PC-3 (cell line): ENCODE data around the gene FUT2. TPM values are rescaled to one million over a fixed set of nuclear protein-coding genes. Genes with fewer than 3 reads are reported as not detected.

Experiments used
- ATAC-seq: fragments of 200-7000 bp; cut with Tn5 transposase; 2 replicates; pipeline ENCODE4 v1.9.1; 2020; ENCODE audit warnings: mild to moderate bottlenecking, moderate library complexity
- BruUV-seq: library from RNA; stranded (reverse); fragments of 400-500 nt; replicated peaks from 2 replicates; lab custom pipeline; 2021; lab: Mats Ljungman, UMichigan
- CTCF ChIA-PET: fragments of 300-600 bp; sonication (Branson Sonifier 250); formaldehyde crosslinking; loops from one replicate; lab custom pipeline; 2022; ENCODE audit warnings: antibody characterized with exemption; lab: Charles Lee
- POLR2A ChIA-PET: fragments of 300-600 bp; sonication (Branson Sonifier 250); formaldehyde crosslinking; loops from one replicate; lab custom pipeline; 2022; ENCODE audit warnings: antibody characterized with exemption; ENCODE audit not compliant: unreplicated experiment; lab: Charles Lee
- DNase-seq: peaks from one replicate; pipeline ENCODE4 v3.0.0-alpha.2; 2015
- H2AFZ ChIP-seq: fragments of 300-600 bp; sonication (generic); 2 replicates; pipeline ENCODE4 v1.6.0; 2016; ENCODE audit warnings: antibody characterized with exemption, low read length
- H3F3A ChIP-seq: fragments of 300-600 bp; sonication (generic); one replicate; pipeline ENCODE4 v1.6.0; 2017; ENCODE audit warnings: antibody characterized with exemption, low read length, control low read depth, mild to moderate bottlenecking; ENCODE audit not compliant: unreplicated experiment
- H3K27ac ChIP-seq: fragments of 300-600 bp; sonication (generic); 2 replicates; pipeline ENCODE4 v1.5.1; 2016; ENCODE audit warnings: mild to moderate bottlenecking, low read length
- H3K27me3 ChIP-seq: fragments of 300-600 bp; sonication (generic); 2 replicates; pipeline ENCODE4 v1.6.1; 2016; ENCODE audit warnings: low read length, mixed read lengths
- H3K36me3 ChIP-seq: fragments of 300-600 bp; sonication (generic); 2 replicates; pipeline ENCODE4 v1.6.1; 2016; ENCODE audit warnings: low read depth, mixed run types, low read length, mixed read lengths
- H3K4me1 ChIP-seq: fragments of 300-600 bp; sonication (generic); 2 replicates; pipeline ENCODE4 v1.5.1; 2016; ENCODE audit warnings: low read length; ENCODE audit not compliant: insufficient read depth
- H3K4me2 ChIP-seq: fragments of 300-600 bp; sonication (generic); 2 replicates; pipeline ENCODE4 v1.6.0; 2016; ENCODE audit warnings: low read length
- H3K4me3 ChIP-seq: fragments of 300-600 bp; sonication (generic); 2 replicates; pipeline ENCODE4 v1.5.1; 2016; ENCODE audit warnings: mild to moderate bottlenecking, low read length, mixed read lengths
- H3K79me2 ChIP-seq: fragments of 300-600 bp; sonication (generic); 2 replicates; pipeline ENCODE4 v1.6.1; 2017; ENCODE audit warnings: low read length, mixed read lengths
- H3K9ac ChIP-seq: fragments of 300-600 bp; sonication (generic); 2 replicates; pipeline ENCODE4 v1.6.0; 2016; ENCODE audit warnings: mild to moderate bottlenecking, low read length
- H3K9me2 ChIP-seq: fragments of 300-600 bp; sonication (generic); replicated peaks from 2 replicates; pipeline ENCODE4 v1.6.1; 2016; ENCODE audit warnings: mixed run types, low read length, mixed read lengths
- H3K9me3 ChIP-seq: fragments of 300-600 bp; sonication (generic); 2 replicates; pipeline ENCODE4 v1.6.1; 2016; ENCODE audit warnings: low read length, mixed read lengths
- H4K20me1 ChIP-seq: fragments of 300-600 bp; sonication (generic); 2 replicates; pipeline ENCODE4 v1.6.1; 2016; ENCODE audit warnings: low read length, mixed read lengths
- CTCF ChIP-seq: fragments of 300-600 bp; sonication (generic); conservative IDR thresholded peaks from 2 replicates; pipeline ENCODE4 v1.5.1; 2017; ENCODE audit warnings: antibody characterized with exemption, low read depth, mild to moderate bottlenecking, low read length
- EZH2 ChIP-seq: fragments of 300-600 bp; sonication (generic); IDR thresholded peaks from one replicate; pipeline ENCODE4 v1.6.1; 2017; ENCODE audit warnings: antibody characterized with exemption, mild to moderate bottlenecking, low read length; ENCODE audit not compliant: unreplicated experiment
- EZH2phosphoT487 ChIP-seq: fragments of 300-600 bp; sonication (generic); IDR thresholded peaks from 2 replicates; pipeline ENCODE4 v1.6.1; 2018; ENCODE audit warnings: mild to moderate bottlenecking, antibody characterized with exemption, low read length, borderline replicate concordance
- intact Hi-C: fragments of 100-400 bp; cut with micrococcal nuclease; formaldehyde crosslinking; loops from 2 replicates; pipeline ENCODE4 v1.9.0; 2023
- total RNA-seq: library from RNA; depleted of rRNA; stranded (reverse); fragments of >200 nt; gene quantifications from 2 replicates; pipeline ENCODE4 v1.2.3, GENCODE V29; 2014

The FUT2 gene
- total RNA-seq, 1 experiment from 2014 or later: 0.69 TPM

- no peaks in the 10 kb centered on the region; the same call in 1 of the 2 replicates for H3K4me1 ChIP-seq
- no peak overlapping the region for H3K9ac ChIP-seq
- POLR2A ChIA-PET: no interaction called here
- TF ChIP-seq CTCF (no peak), EZH2phosphoT487 (no peak), EZH2 (no peak)
- intact Hi-C loops: no loop called here
- BruUV-seq: no TSS peak
- no peak overlapping the region for H3K4me3 ChIP-seq
- H3K79me2 ChIP-seq: no peaks in the 10 kb centered on the region
- no peaks in the 10 kb centered on the region for H3K36me3 ChIP-seq
- no peaks in the 10 kb centered on the region for H3K27me3 ChIP-seq
- H3K9me2 ChIP-seq: no peaks in the 10 kb centered on the region
- ATAC-seq: no peak
- no peaks in the 10 kb centered on the region for H3F3A ChIP-seq
- no peaks in the 10 kb centered on the region for H3K9me3 ChIP-seq
- no peak for DNase-seq
- no peaks in the 10 kb centered on the region for H4K20me1 ChIP-seq
- CTCF ChIA-PET: no interaction called here
- H2AFZ ChIP-seq: no peak overlapping the region
- no peak overlapping the region for H3K4me2 ChIP-seq
- H3K27ac ChIP-seq: no peak overlapping the region
Observed at GRCh38 chr19:48735031-48735615, 39.4 kb downstream of the FUT2 start.

DNA sequence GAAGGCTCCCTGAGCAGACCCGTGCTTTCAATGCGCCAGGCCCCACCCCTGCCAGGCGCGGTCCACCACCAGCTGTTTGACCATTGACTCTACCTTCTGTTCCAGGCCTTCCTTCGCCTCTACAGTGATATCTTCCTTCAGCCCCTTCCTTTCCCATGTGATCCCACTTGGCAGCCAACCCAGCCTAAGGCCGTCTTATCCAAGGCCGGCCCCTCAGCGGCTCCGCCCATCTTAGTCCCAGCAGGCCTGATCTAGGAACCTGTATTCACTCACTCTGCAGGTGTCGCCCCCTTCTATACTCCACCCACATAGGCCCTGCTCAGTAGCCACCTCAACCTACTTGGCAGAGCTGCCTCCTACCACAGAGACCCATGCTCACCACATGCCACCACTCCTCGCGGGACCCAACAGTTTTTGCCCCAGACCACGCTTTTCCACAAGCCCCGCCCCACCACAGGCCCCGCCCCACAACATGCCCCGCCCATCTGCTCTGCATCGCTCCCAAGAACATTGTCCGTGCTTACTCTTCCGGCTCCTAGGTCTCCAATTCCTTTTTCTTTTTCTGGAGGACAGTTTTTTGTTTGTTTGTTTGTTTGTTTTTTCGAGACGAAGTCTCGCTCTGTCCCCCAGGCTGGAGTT is 41.7 kb downstream of the FUT2 start:
- ATAC-seq (no peak), DNase-seq (no peak)
- Histone ChIP-seq H3K4me3 (no peak overlapping the region), H4K20me1 (no peaks in the 10 kb centered on the region), H3F3A (no peaks in the 10 kb centered on the region), H3K27ac (no peak overlapping the region), H2AFZ (no peak overlapping the region), H3K9ac (no peak overlapping the region), H3K36me3 (no peaks in the 10 kb centered on the region), H3K9me3 (no peaks in the 10 kb centered on the region), H3K79me2 (no peaks in the 10 kb centered on the region), H3K4me1 (no peaks in the 10 kb centered on the region; the same call in 1 of the 2 replicates), H3K27me3 (no peaks in the 10 kb centered on the region), H3K9me2 (no peaks in the 10 kb centered on the region), H3K4me2 (no peak overlapping the region)
- ChIA-PET CTCF (no interaction called here), POLR2A (interaction anchor here (0.5 kb wide), 1 partner anchor 58 kb away, joined by 3 read pairs; no protein-coding TSS in a partner anchor)
- intact Hi-C loops: no loop called here
- no peak for TF ChIP-seq EZH2
- no peak for TF ChIP-seq EZH2phosphoT487
- no peak for TF ChIP-seq CTCF
- BruUV-seq: no TSS peak
